MM.1S (cell line): ENCODE data around the gene SECISBP2.

Source experiments
- CTCF ChIP-seq: fragments of 300-600 bp; sonication (generic); IDR thresholded peaks from 2 replicates; pipeline ENCODE4 v1.5.1; 2016; ENCODE audit warnings: antibody characterized with exemption, low read length, mixed read lengths
- EZH2 ChIP-seq: fragments of 300-600 bp; sonication (generic); optimal IDR thresholded peaks from 2 replicates; pipeline ENCODE3; 2017; ENCODE audit warnings: low read depth, mild to moderate bottlenecking, antibody characterized with exemption, low read length, mixed read lengths
- EZH2phosphoT487 ChIP-seq: fragments of 300-600 bp; sonication (generic); IDR thresholded peaks from 2 replicates; pipeline ENCODE4 v1.6.1; 2018; ENCODE audit warnings: antibody characterized with exemption, low read length

- TF ChIP-seq CTCF (no peak), EZH2 (no peak), EZH2phosphoT487 (no peak)
Observed at GRCh38 chr9:89309608-89310474, 8.5 kb upstream of the SECISBP2 start.
